ENCODE data around the gene HOXA5. TPM values are rescaled to one million over a fixed set of nuclear protein-coding genes. Genes with fewer than 3 reads are reported as not detected.

Gene HOXA5
- total and polyA plus RNA-seq, 11 donors = 0.07 to 2.8 (median 0.36) TPM; not detected in 7

DNA sequence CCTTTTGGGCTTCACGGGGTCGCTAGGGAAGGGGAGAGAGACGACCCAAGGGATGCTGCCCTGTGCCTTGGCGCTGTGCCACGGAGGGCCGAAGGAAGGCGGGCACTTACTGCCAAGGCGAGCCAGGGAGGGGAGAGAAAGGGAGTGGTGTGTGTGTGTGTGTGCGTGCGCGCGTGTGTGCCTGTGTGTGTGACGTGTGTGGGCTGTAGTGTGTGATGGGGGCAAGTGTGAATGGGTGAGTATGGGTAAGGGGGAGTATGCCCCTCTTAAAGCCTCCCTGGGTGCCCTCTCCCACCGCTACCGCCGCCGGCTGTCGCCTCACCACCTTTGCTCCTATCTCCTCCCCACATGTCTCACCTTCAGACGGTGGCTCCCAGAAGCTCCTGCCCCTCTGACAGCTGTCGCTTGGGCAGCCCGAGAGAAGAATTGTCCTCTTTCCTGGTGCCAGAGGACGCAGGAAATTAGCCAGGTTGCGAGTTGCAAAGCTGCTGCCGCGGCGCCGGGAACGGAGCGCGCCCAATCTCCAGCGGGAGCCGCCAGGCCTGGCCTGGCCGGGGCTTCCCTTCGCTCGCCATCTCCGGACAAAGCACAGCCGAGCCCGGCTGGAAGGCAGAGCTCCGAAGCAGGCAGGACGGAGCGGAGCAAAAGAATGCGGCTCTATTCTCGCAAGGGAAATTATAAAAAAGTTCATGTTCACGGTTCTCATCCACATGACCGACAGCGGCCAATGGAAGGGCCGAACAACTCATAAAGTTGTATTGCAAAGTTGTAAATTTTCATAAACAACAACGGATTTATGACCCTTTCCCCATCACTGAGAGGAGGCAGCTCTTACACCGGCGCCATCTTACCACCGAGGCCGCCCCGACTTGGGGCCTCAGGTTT is 8.7 kb upstream of the HOXA5 start, which contains the start of gene HOXA3:
TSS of gene HOXA3 (minus strand) at position 653 of the 885 bp plus-strand sequence. CDS start 41,943 bp downstream, outside the sequence.
- 4 to 7% (median 5%) methylated on average over 34 to 53 of the region's 53 CpGs for WGBS, 4 donors
- H3K4me1 ChIP-seq = peaks cover 3 to 67% (median 27%) of the 10 kb centered on the region in 12 donors
- intact Hi-C loops (cut with DNase I) = loop anchor here in 5 of 10 donors (10.0 kb wide), 3 partner anchors 1067 to 1287 kb away; no protein-coding TSS in a partner anchor
- DNase-seq (peak in 3 of 5 donors; percentile 5 to 33 (median 19)), ATAC-seq (no peak)
- H3K27me3 ChIP-seq = peaks cover 91 to 100% (median 99%) of the 10 kb centered on the region in 9 donors
- peak within 1 kb of the TSS in 5 of 12 donors; percentile 2 to 38 (median 28) for H3K4me3 ChIP-seq
- TF ChIP-seq POLR2A (IDR thresholded peaks at IDR 0.05) = no peak
- TF ChIP-seq, protein P1, sequence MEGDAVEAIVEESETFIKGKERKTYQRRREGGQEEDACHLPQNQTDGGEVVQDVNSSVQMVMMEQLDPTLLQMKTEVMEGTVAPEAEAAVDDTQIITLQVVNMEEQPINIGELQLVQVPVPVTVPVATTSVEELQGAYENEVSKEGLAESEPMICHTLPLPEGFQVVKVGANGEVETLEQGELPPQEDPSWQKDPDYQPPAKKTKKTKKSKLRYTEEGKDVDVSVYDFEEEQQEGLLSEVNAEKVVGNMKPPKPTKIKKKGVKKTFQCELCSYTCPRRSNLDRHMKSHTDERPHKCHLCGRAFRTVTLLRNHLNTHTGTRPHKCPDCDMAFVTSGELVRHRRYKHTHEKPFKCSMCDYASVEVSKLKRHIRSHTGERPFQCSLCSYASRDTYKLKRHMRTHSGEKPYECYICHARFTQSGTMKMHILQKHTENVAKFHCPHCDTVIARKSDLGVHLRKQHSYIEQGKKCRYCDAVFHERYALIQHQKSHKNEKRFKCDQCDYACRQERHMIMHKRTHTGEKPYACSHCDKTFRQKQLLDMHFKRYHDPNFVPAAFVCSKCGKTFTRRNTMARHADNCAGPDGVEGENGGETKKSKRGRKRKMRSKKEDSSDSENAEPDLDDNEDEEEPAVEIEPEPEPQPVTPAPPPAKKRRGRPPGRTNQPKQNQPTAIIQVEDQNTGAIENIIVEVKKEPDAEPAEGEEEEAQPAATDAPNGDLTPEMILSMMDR (IDR thresholded peaks at IDR 0.05) = no peak
- no peaks in the 10 kb centered on the region for H3K36me3 ChIP-seq
- H3K9me3 ChIP-seq = no peaks in the 10 kb centered on the region
- peak within 1 kb of the TSS in 1 of 12 donors; percentile 92 for H3K27ac ChIP-seq

DNA sequence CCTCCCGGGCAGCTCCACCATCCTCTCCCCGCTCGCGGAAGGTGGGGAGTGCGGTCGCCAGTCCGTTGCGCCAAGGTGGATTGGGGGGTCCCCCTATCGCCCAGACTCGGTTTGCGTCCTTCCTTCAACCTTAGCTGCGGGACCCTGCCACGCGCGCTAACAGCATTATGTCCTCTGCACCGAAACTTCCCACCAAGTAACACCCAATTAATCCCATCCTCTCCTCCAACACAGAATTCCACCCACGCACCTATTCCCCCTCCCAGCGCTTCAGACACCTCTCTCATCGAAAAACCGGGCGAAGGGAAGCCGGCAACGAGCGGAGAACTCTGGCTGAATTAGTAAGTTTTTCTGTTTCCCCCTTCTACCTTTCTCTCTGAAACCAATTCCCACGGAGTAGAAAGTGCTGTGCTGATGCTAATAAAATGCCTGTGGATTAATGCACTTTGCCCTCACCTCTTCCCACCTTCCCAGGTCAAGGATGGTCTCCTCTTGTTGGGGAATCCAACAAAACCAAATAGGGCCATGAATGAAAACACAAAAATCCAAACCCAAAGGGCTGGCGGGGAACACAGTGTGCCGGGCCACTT is 8.0 kb upstream of the HOXA5 start:
- peak overlapping the region in 11 of 12 donors; percentile 1 to 39 (median 33) for H3K4me3 ChIP-seq
- 3 to 6% (median 5%) methylated on average over 25 to 27 of the region's 27 CpGs for WGBS, 4 donors
- no peak for TF ChIP-seq POLR2A (IDR thresholded peaks at IDR 0.05)
- H3K9me3 ChIP-seq = no peaks in the 10 kb centered on the region
- no peaks in the 10 kb centered on the region for H3K36me3 ChIP-seq
- peak in 3 of 5 donors; percentile 4 to 54 (median 15) for DNase-seq
- H3K27me3 ChIP-seq = peaks cover 91 to 100% (median 99%) of the 10 kb centered on the region in 9 donors
- no peak for ATAC-seq
- intact Hi-C loops (cut with DNase I) = loop anchor here in 5 of 10 donors (10.0 kb wide), 3 partner anchors 1067 to 1287 kb away; no protein-coding TSS in a partner anchor
- peaks cover 3 to 66% (median 27%) of the 10 kb centered on the region in 12 donors for H3K4me1 ChIP-seq
- peak overlapping the region in 1 of 12 donors; percentile 92 for H3K27ac ChIP-seq

DNA sequence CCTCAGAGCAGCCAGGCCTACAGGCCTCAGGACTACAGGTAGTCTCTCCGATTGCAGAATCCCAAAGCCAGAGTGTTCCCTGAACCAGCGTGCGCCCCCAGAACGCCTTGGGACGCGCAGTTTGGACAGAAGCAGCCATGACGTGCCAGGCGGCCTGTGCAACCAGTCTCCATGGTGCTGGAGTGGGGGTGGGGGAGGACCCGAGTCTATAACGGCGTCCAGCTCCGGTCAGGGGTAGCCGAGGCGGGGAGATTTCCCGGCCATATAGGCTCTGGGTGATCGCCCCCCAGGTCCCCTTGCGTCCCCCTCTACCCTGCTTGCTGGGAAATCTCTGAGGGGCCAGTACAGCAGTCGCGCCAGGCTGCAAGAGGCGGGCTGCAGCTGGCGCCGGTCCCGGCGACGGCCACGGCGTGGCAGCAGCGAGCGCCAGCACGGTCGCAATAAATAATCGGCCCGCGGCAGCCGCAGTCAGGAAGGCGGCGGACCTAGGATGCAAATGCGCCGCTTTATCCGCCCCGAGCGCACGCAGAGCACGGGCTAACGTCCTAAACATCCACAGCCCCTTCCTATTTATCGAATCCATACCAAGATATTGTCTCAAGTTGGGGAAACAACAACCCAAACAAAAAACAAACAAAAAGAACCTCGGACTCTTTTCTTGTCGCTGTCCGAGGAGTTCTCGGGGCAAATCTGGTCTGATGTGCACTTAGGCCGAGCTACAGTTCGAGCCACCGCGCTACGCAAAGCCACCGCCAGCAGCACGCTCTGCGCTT is 7.3 kb upstream of the HOXA5 start:
- Histone ChIP-seq H3K27me3 (peaks cover 89 to 100% (median 99%) of the 10 kb centered on the region in 9 donors), H3K9me3 (no peaks in the 10 kb centered on the region), H3K4me1 (peaks cover 3 to 59% (median 24%) of the 10 kb centered on the region in 12 donors), H3K27ac (peak overlapping the region in 1 of 12 donors; percentile 92), H3K36me3 (no peaks in the 10 kb centered on the region), H3K4me3 (peak overlapping the region in 11 of 12 donors; percentile 1 to 39 (median 33))
- ATAC-seq = peak; percentile 55 to 85 (median 71)
- intact Hi-C loops (cut with DNase I) = loop anchor here in 5 of 10 donors (10.0 kb wide), 3 partner anchors 1066 to 1286 kb away; no protein-coding TSS in a partner anchor
- TF ChIP-seq, protein P1 (IDR thresholded peaks at IDR 0.05) = peak; percentile 64 to 90 (median 82)
- no peak for TF ChIP-seq POLR2A (IDR thresholded peaks at IDR 0.05)
- DNase-seq = peak; percentile 52 to 80 (median 64)
- WGBS, 4 donors = 1 to 2% (median 2%) methylated on average over 34 to 58 of the region's 58 CpGs

Measured in heart left ventricle (tissue), 16 donors.